ENCODE results near the gene RAB17. TPM values are rescaled to one million over a fixed set of nuclear protein-coding genes. Genes with fewer than 3 reads are reported as not detected.
"Not testable (repeated sequence)": the region's sequence is repeated elsewhere in the genome, so short reads cannot be mapped to it uniquely, and the experiment has no call there.

The RAB17 gene
- total RNA-seq, 1 experiment from 2014 or later: not detected

- no peak for DNase-seq (ENCODE audit: low read depth)
Measured at GRCh38 chr2:237625216-237625705, 34.7 kb upstream of the RAB17 start.

- no peak for DNase-seq (ENCODE audit: low read depth)
Measured at GRCh38 chr2:237624565-237624964, 34.0 kb upstream of the RAB17 start.

- DNase-seq (ENCODE audit: low read depth): no peak
Measured at GRCh38 chr2:237623428-237624403, 33.2 kb upstream of the RAB17 start.

GRCh38 chr2:237618449-237618848, 27.9 kb upstream of the RAB17 start:
- DNase-seq (ENCODE audit: low read depth): no peak

GRCh38 chr2:237617587-237617982, 27.1 kb upstream of the RAB17 start:
- no peak for DNase-seq (ENCODE audit: low read depth)

GRCh38 chr2:237616734-237617586, 26.4 kb upstream of the RAB17 start:
- peak; percentile 77 for DNase-seq (ENCODE audit: low read depth)

GRCh38 chr2:237616373-237616733, 25.8 kb upstream of the RAB17 start:
- no peak for DNase-seq (ENCODE audit: low read depth)

GRCh38 chr2:237615631-237616249, 25.2 kb upstream of the RAB17 start:
- no peak for DNase-seq (ENCODE audit: low read depth)

- DNase-seq (ENCODE audit: low read depth): no peak
Measured at GRCh38 chr2:237614151-237614720, 23.7 kb upstream of the RAB17 start.

GRCh38 chr2:237613679-237614078, 23.1 kb upstream of the RAB17 start:
- DNase-seq (ENCODE audit: low read depth): no peak

- no peak for DNase-seq (ENCODE audit: low read depth)
Measured at GRCh38 chr2:237612527-237613357, 22.2 kb upstream of the RAB17 start.

- not testable (repeated sequence) for DNase-seq (ENCODE audit: low read depth)
Measured at GRCh38 chr2:237606522-237606921, 16.0 kb upstream of the RAB17 start.

- no peak for DNase-seq (ENCODE audit: low read depth)
Measured at GRCh38 chr2:237604960-237605359, 14.4 kb upstream of the RAB17 start.

GRCh38 chr2:237604391-237604790, 13.9 kb upstream of the RAB17 start:
- DNase-seq (ENCODE audit: low read depth): no peak

- DNase-seq (ENCODE audit: low read depth): peak; percentile 82
Measured at GRCh38 chr2:237603718-237604362, 13.3 kb upstream of the RAB17 start.

- no peak for DNase-seq (ENCODE audit: low read depth)
Measured at GRCh38 chr2:237603049-237603717, 12.6 kb upstream of the RAB17 start.

GRCh38 chr2:237602409-237602808, 11.9 kb upstream of the RAB17 start:
- no peak for DNase-seq (ENCODE audit: low read depth)

GRCh38 chr2:237601453-237602116, 11.1 kb upstream of the RAB17 start:
- DNase-seq (ENCODE audit: low read depth): no peak
